GM04503 (cell line): ENCODE measurements around the gene MMP11.

Source experiments
- DNase-seq: peaks from one replicate; pipeline ENCODE4 v3.0.0-alpha.2; 2012; ENCODE audit warnings: low read depth

MMP11 gene

GRCh38 chr22:23781511-23782183 lies 9.0 kb downstream of the MMP11 start:
- DNase-seq = peak; percentile 60

DNA sequence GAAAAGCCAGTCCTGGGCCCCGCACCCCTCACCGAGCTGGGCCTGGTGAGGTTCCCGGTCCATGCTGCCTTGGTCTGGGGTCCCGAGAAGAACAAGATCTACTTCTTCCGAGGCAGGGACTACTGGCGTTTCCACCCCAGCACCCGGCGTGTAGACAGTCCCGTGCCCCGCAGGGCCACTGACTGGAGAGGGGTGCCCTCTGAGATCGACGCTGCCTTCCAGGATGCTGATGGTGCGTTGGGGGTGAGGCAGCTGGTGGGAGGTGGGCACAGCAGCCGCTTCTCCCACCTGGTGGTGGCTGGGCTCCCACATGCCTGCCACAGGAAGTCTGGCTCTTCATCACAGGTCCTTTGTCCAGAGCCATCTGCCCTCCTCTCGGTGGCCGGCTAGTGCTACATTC lies 9.6 kb downstream of the MMP11 start:
- no peak for DNase-seq

DNA sequence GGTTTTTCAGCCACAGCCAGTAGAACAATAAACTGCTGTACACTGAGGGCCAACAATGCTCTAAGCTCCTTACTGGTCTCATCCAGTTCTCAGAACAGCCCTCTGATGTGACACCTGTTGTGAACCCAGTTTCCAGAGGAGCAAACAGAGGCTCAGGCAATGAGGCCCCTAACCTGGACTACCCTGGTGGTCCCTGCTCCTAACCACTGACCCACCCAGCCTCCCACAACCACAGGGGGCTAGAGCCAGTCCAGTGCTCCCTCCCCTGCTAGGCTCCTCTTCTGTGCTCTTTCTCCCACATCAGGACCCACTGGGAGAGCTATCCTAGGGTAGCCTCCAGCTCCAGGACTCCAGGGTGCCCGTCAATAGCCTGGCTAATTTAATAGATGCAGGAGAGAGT lies 10.1 kb downstream of the MMP11 start:
- no peak for DNase-seq

DNA sequence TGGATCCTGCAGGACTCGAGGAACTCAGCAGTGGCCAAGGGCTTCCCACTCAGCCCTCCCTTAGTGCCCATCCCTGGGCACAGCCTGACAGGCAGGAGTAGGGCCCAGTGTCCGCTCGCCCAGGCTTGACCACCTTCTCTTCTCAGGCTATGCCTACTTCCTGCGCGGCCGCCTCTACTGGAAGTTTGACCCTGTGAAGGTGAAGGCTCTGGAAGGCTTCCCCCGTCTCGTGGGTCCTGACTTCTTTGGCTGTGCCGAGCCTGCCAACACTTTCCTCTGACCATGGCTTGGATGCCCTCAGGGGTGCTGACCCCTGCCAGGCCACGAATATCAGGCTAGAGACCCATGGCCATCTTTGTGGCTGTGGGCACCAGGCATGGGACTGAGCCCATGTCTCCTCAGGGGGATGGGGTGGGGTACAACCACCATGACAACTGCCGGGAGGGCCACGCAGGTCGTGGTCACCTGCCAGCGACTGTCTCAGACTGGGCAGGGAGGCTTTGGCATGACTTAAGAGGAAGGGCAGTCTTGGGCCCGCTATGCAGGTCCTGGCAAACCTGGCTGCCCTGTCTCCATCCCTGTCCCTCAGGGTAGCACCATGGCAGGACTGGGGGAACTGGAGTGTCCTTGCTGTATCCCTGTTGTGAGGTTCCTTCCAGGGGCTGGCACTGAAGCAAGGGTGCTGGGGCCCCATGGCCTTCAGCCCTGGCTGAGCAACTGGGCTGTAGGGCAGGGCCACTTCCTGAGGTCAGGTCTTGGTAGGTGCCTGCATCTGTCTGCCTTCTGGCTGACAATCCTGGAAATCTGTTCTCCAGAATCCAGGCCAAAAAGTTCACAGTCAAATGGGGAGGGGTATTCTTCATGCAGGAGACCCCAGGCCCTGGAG lies 10.9 kb downstream of the MMP11 start:
- no peak for DNase-seq

- DNase-seq = no peak
Measured at GRCh38 chr22:23784215-23784732, 11.6 kb downstream of the MMP11 start.

- DNase-seq = no peak
Measured at GRCh38 chr22:23786261-23786710, 13.6 kb downstream of the MMP11 start.

- peak; percentile 77 for DNase-seq
Measured at GRCh38 chr22:23786752-23787599, 14.3 kb downstream of the MMP11 start, which contains the start of gene SMARCB1. Gene SMARCB1 (plus strand): TSS chr22:23786966. CDS start chr22:23787170, 204 bp downstream.

- no peak for DNase-seq
Measured at GRCh38 chr22:23787600-23787896, 14.9 kb downstream of the MMP11 start.

DNA sequence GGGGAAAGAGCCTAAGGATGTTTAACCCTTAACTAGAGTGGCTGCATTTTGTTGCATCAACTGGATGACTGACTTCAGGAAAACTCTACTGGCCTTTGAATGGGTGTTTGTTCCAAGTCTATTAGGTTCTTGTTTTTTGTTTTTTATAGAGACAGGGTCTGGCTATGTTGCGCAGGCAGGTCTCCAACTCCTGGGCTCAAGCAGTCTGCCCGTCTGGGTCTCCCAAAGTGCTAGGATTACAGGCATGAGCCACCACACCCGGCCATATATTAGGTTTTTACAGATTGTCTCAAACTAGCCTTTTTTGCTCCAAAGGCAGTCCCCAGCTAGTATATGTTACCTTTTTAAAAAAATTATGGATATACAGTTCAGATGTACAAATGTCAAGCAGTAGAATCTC lies 15.3 kb downstream of the MMP11 start:
- no peak for DNase-seq

DNA sequence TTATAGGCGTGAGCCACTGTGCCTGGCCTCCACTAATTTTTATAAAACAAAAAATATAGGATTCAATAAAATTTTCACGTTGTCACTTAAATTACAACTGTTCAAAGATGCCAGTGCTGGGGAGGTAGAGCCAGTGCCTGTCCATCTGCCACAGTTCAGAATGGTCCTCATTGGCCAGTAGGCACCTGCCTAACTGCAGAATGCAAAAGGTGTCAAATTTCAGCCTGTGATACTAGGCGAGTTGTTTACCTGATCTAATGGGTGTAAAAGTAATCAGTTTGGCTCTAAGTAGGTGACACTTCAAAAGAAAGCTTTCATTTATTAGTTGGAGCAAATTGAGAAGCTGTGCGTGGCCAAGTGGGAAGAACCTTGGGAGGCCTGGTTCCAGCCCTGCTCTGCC lies 16.5 kb downstream of the MMP11 start:
- no peak for DNase-seq

GRCh38 chr22:23789638-23790037 lies 17.0 kb downstream of the MMP11 start:
- DNase-seq = no peak

- no peak for DNase-seq
Measured at GRCh38 chr22:23790819-23791737, 18.4 kb downstream of the MMP11 start.

DNA sequence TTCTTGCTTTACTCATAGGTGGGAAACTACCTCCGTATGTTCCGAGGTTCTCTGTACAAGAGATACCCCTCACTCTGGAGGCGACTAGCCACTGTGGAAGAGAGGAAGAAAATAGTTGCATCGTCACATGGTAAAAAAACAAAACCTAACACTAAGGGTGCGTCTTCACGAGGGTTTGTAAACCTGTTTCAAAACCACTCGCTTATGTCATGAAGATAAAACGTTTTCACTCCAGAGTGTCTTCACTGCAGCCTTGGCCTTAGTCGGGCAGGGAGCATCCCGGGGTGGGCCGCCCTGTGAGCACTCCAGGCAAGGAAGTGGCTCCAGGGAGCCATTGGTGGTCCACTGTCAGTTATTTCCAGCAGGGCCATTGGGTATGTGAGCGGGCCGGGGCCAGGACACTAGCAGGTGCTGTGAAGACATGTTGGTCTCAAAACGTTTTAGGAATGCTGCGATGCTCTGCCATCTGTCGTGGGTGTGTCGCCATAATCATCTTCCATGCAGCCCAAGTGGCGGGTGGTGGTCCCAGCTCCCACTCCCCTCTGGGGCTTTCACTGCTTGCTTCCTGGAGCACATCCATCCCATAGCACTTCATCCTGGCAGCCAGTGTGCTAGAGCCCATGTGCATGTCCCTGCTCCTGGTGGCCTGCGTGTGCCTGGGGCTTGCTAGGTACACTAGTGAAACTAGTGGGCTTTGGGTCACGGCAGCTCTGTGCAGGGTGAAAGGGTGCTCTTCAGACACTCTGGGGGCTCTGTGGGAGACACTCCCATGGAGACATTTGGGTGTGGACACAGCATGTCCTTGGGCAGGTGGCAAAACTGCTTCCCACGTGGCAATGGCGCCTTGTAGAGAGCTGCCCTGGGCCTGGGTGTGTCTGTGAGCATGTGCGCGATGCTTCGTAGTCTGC lies 19.3 kb downstream of the MMP11 start:
- no peak for DNase-seq

GRCh38 chr22:23793326-23793725 lies 20.7 kb downstream of the MMP11 start:
- no peak for DNase-seq

DNA sequence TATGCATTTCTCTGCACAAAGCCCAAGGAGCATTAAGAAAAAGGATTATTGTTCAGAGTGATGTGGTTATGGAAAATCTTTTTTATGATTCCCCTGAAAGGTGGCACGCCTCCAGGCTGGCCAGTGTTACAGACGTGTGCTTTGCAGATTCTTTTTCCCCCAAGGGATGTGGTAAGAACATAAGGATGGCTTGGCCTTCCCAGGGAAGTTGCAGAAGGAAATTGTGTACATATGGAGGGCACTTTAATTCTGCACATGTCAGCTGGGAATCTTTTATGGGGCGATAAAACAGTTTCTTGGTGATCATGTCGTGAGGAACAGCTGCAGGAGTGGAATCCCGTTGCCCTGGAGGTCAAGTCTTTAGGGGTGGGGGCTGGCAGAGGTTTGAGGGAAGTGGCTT lies 23.8 kb downstream of the MMP11 start:
- DNase-seq = no peak

DNA sequence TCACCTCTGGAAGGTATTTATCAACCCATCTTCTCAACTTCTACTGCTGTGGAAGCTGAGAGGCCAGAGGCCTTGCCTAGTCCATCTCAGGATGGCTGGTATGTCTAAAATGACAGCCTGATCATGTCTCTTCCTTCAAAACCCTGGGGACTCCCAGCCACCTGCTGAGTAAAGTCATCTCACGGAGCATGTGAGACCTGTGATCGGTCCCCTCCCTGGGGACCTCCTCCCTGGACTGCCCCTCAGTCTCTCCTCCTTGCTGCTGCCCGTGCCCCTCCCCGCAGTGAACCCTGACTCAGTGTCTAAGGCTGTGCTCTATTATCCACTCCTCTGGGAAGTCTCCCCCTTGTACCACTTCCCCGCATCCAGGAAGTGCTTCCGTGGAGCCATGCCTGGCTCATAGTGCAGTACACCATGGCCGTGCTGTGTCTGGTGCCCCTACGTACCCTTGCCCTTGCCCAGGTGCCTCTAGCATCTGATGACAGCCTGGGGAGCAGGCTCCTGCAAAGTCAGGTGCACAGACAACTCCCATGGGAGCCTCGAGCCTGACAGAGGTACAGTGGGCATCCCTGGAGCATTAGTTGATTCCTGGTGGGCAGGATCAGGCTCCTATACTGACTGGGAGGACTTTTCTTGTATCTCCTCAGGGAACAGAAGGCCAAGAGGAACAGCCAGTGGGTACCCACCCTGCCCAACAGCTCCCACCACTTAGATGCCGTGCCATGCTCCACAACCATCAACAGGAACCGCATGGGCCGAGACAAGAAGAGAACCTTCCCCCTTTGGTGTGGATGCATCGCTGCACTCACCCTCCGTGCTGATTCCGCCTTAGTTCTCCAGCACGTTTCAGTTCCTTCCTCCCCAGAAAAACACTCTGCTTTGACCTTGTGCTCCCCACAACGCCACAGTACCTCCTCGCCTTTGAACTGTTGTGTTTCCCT lies 27.9 kb downstream of the MMP11 start:
- no peak for DNase-seq

DNA sequence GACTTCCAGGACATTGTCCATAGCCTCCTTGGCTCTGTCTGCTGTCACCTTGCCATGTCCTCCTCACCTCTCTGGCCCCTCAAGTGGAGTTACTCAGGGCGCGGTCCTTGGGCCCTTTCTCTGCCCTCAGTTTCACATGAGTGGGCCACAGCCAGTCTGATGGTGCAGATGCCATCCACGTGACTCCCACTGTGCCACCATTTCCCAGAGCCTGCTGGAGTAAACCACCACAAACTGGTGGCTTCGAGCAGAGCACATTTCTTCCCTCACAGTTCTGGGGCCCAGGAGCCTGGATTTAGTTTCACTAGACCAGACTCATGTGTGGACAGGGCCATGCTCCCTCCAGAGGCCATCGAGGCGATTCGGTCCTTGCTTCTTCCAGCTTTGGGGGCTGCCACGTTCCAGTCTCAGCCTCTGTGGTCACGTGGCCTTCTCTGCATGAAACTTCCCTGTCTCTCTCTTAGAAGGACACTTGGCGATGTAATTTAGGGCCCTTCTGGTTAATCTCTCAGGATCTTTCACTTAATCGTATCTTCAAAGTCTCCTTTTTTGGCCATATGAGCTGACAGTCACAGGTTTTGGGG lies 28.7 kb downstream of the MMP11 start:
- no peak for DNase-seq

DNA sequence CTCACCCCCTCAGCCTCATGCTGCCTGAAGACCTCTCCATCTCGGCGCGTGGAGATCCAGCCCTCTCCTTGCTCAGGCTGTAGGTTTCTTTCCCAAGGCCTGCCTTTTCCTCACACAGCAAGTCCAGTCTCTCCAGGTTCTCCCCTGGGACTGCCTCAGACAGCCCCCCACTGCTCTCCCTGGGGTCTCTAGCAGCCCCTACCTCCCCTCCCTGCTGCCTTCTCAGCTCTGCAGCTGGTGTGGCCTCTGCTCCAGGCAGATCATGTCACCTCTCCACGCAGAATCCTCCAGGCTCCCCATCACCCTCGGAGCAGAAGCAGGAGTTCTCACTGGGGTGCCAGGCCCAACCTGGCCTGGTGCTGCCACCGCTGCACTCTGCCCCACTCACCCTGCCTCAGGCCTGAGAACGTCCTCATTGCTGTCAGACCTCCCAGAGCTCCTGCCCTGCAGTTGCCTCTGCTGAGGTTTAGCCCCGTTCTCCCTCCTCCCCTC lies 29.3 kb downstream of the MMP11 start:
- DNase-seq = no peak
